ENCODE results near the gene NEGR1. TPM values are rescaled to one million over a fixed set of nuclear protein-coding genes. Genes with fewer than 3 reads are reported as not detected.
A peak's percentile ranks its signal among the peaks of the same experiment; 100 is the strongest.

NEGR1 gene
- total and polyA plus RNA-seq, 8 donors, result 1.2 to 35.4 (median 7.7) TPM

GRCh38 chr1:71473331-71473730 lies 809.0 kb downstream of the NEGR1 start:
- DNase-seq, result no peak
- WGBS, 5 donors, result 47 to 59% (median 52%) methylated on average over 2 of the region's 2 CpGs

GRCh38 chr1:71465093-71465492 lies 817.2 kb downstream of the NEGR1 start:
- Histone ChIP-seq H3K9me3 (no peaks in the 10 kb centered on the region), H3K4me3 (no peak overlapping the region), H3K4me1 (peaks cover 0 to 3% (median 0%) of the 10 kb centered on the region in 4 donors), H3K36me3 (no peaks in the 10 kb centered on the region), H3K27me3 (no peaks in the 10 kb centered on the region), H3K27ac (no peak overlapping the region)
- no peak for DNase-seq
- 75 to 85% (median 80%) methylated on average over 2 of the region's 2 CpGs for WGBS, 5 donors
- TF ChIP-seq POLR2AphosphoS5 (IDR thresholded peaks at IDR 0.05), result no peak
- no peak for TF ChIP-seq EP300 (IDR thresholded peaks at IDR 0.05)
- no peak for TF ChIP-seq POLR2A (IDR thresholded peaks at IDR 0.05)
- TF ChIP-seq, protein P1, sequence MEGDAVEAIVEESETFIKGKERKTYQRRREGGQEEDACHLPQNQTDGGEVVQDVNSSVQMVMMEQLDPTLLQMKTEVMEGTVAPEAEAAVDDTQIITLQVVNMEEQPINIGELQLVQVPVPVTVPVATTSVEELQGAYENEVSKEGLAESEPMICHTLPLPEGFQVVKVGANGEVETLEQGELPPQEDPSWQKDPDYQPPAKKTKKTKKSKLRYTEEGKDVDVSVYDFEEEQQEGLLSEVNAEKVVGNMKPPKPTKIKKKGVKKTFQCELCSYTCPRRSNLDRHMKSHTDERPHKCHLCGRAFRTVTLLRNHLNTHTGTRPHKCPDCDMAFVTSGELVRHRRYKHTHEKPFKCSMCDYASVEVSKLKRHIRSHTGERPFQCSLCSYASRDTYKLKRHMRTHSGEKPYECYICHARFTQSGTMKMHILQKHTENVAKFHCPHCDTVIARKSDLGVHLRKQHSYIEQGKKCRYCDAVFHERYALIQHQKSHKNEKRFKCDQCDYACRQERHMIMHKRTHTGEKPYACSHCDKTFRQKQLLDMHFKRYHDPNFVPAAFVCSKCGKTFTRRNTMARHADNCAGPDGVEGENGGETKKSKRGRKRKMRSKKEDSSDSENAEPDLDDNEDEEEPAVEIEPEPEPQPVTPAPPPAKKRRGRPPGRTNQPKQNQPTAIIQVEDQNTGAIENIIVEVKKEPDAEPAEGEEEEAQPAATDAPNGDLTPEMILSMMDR (IDR thresholded peaks at IDR 0.05), result no peak
- intact Hi-C loops (cut with DNase I; ENCODE audit: low total_unique reads), result no loop called here

More at GRCh38 chr1:71473331-71473730, 809.0 kb downstream of the NEGR1 start:
- intact Hi-C loops (cut with DNase I; ENCODE audit: low total_unique reads), result no loop called here
- Histone ChIP-seq H3K36me3 (no peaks in the 10 kb centered on the region), H3K4me3 (no peak overlapping the region), H3K9me3 (no peaks in the 10 kb centered on the region), H3K27ac (no peak overlapping the region), H3K4me1 (no peaks in the 10 kb centered on the region), H3K27me3 (no peaks in the 10 kb centered on the region)
- TF ChIP-seq, protein P1 (IDR thresholded peaks at IDR 0.05), result no peak
- no peak for TF ChIP-seq POLR2A (IDR thresholded peaks at IDR 0.05)
- TF ChIP-seq EP300 (IDR thresholded peaks at IDR 0.05), result no peak
- no peak for TF ChIP-seq POLR2AphosphoS5 (IDR thresholded peaks at IDR 0.05)

- DNase-seq, result no peak
- Histone ChIP-seq H3K4me3 (no peak overlapping the region), H3K4me1 (peaks cover 0 to 3% (median 0%) of the 10 kb centered on the region in 4 donors), H3K27ac (peak overlapping the region in 1 of 5 donors; percentile 8), H3K36me3 (no peaks in the 10 kb centered on the region), H3K9me3 (no peaks in the 10 kb centered on the region), H3K27me3 (no peaks in the 10 kb centered on the region)
- 86 to 96% (median 89%) methylated on average over 1 of the region's 1 CpG for WGBS, 5 donors
- TF ChIP-seq POLR2AphosphoS5 (IDR thresholded peaks at IDR 0.05) (no peak), POLR2A (IDR thresholded peaks at IDR 0.05) (no peak)
- intact Hi-C loops (cut with DNase I; ENCODE audit: low total_unique reads), result no loop called here
Measured at GRCh38 chr1:71464016-71464415, 818.3 kb downstream of the NEGR1 start.

GRCh38 chr1:71463144-71463543 lies 819.2 kb downstream of the NEGR1 start:
- Histone ChIP-seq H3K27me3 (no peaks in the 10 kb centered on the region), H3K4me3 (no peak overlapping the region), H3K9me3 (no peaks in the 10 kb centered on the region), H3K4me1 (peaks cover 0 to 3% (median 0%) of the 10 kb centered on the region in 4 donors), H3K36me3 (no peaks in the 10 kb centered on the region), H3K27ac (no peak overlapping the region)
- 39 to 61% (median 51%) methylated on average over 5 of the region's 5 CpGs for WGBS, 5 donors
- intact Hi-C loops (cut with DNase I; ENCODE audit: low total_unique reads), result no loop called here
- peak in 1 of 2 donors; percentile 1 for DNase-seq
- TF ChIP-seq POLR2AphosphoS5 (IDR thresholded peaks at IDR 0.05) (no peak), EP300 (IDR thresholded peaks at IDR 0.05) (no peak)
- TF ChIP-seq, protein P1 (IDR thresholded peaks at IDR 0.05), result no peak

DNA sequence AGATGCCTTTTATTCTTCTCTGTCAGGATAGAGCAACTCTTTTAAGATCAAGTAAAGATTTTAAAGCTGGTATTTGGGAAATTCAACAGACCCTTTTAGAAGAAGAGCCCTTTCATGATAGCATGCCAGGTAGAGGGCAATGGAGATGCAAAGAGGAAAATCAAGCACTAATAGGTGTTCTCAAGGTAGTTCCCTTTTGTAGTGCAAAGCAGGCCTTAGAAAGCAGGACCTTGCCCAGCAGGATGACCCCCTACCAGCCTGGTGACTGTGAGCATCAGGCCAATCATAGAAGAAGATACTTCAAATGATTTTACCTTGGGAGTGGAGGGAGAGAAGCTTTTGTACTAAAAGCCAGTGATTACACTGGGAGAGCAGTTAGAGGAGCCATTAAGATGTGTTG lies 820.1 kb downstream of the NEGR1 start:
- Histone ChIP-seq H3K27ac (no peak overlapping the region), H3K27me3 (no peaks in the 10 kb centered on the region), H3K4me3 (no peak overlapping the region), H3K36me3 (no peaks in the 10 kb centered on the region), H3K9me3 (no peaks in the 10 kb centered on the region), H3K4me1 (peaks cover 0 to 3% (median 0%) of the 10 kb centered on the region in 4 donors)
- DNase-seq, result no peak
- intact Hi-C loops (cut with DNase I; ENCODE audit: low total_unique reads), result no loop called here
- TF ChIP-seq, protein P1 (IDR thresholded peaks at IDR 0.05), result no peak
- TF ChIP-seq POLR2AphosphoS5 (IDR thresholded peaks at IDR 0.05), result no peak
- TF ChIP-seq EP300 (IDR thresholded peaks at IDR 0.05), result no peak
- TF ChIP-seq POLR2A (IDR thresholded peaks at IDR 0.05), result no peak

All from stomach (tissue), 9 donors.